WTC11 (cell line): ENCODE data around the gene RIMKLB. TPM values are rescaled to one million over a fixed set of nuclear protein-coding genes. Genes with fewer than 3 reads are reported as not detected.

Experiments used
- ATAC-seq: fragments of 200-7000 bp; cut with Tn5 transposase; 2 replicates; pipeline ENCODE4 v1.10.0; 2021; ENCODE audit warnings: mild to moderate bottlenecking, moderate library complexity
- CTCF ChIA-PET: fragments of 300-600 bp; sonication (Branson Sonifier 250); formaldehyde crosslinking; loops from one replicate; lab custom pipeline; 2021; ENCODE audit warnings: antibody characterized with exemption; lab: Charles Lee
- POLR2A ChIA-PET: fragments of 350-600 bp; sonication (Branson Sonifier 250); formaldehyde crosslinking; loops from one replicate; lab custom pipeline; 2021; ENCODE audit warnings: antibody characterized with exemption; lab: Charles Lee
- DNase-seq: peaks from one replicate; pipeline ENCODE4 v3.0.0; 2021; ENCODE audit warnings: low spot score
- H3K27ac Mint-ChIP-seq: 2 replicates; pipeline ENCODE4 v1.8.0; 2021; ENCODE audit warnings: mixed read lengths
- H3K27me3 Mint-ChIP-seq: 2 replicates; pipeline ENCODE4 v1.8.0; 2021; ENCODE audit warnings: low read depth, mild to moderate bottlenecking, moderate library complexity, mixed read lengths
- H3K36me3 Mint-ChIP-seq: 2 replicates; pipeline ENCODE4 v1.8.0; 2021; ENCODE audit warnings: mixed read lengths
- H3K4me1 Mint-ChIP-seq: 2 replicates; pipeline ENCODE4 v1.8.0; 2022; ENCODE audit warnings: mixed read lengths
- H3K4me3 Mint-ChIP-seq: 2 replicates; pipeline ENCODE4 v1.8.0; 2021; ENCODE audit warnings: mild to moderate bottlenecking, moderate library complexity, mixed read lengths
- H3K9me3 Mint-ChIP-seq: 2 replicates; pipeline ENCODE4 v1.8.0; 2021; ENCODE audit warnings: mixed read lengths
- CREB1 ChIP-seq: sonication (generic); formaldehyde crosslinking; IDR thresholded peaks from 2 replicates; pipeline ENCODE4 v1.8.0; 2023; ENCODE audit warnings: mild to moderate bottlenecking, missing genetic modification reagents
- ELF4 ChIP-seq: sonication (generic); formaldehyde crosslinking; IDR thresholded peaks from 2 replicates; pipeline ENCODE4 v1.8.1; 2022; ENCODE audit warnings: low read depth, mild to moderate bottlenecking, moderate library complexity, missing genetic modification reagents
- EMX1 ChIP-seq: fragments of 250-450 bp; sonication (Bioruptor Pico); IDR thresholded peaks from 2 replicates; pipeline ENCODE4 v1.8.0; 2021; ENCODE audit warnings: mild to moderate bottlenecking
- ETV6 ChIP-seq: sonication (generic); formaldehyde crosslinking; IDR thresholded peaks from 2 replicates; pipeline ENCODE4 v1.8.1; 2022; ENCODE audit warnings: mild to moderate bottlenecking, missing genetic modification reagents
- FOXJ3 ChIP-seq: sonication (generic); formaldehyde crosslinking; IDR thresholded peaks from 2 replicates; pipeline ENCODE4 v1.9.0; 2021; ENCODE audit warnings: missing genetic modification reagents, mild to moderate bottlenecking, borderline replicate concordance
- JAZF1 ChIP-seq: fragments of 250-450 bp; sonication (Bioruptor Pico); IDR thresholded peaks from 2 replicates; pipeline ENCODE4 v1.9.0; 2021; ENCODE audit warnings: moderate library complexity, mild to moderate bottlenecking, inconsistent platforms
- OVOL2 ChIP-seq: fragments of 250-450 bp; sonication (Bioruptor Pico); IDR thresholded peaks from 2 replicates; pipeline ENCODE4 v1.9.0; 2021; ENCODE audit warnings: mild to moderate bottlenecking, borderline replicate concordance
- PRRX2 ChIP-seq: fragments of 250-450 bp; sonication (Bioruptor Pico); IDR thresholded peaks from 2 replicates; pipeline ENCODE4 v1.8.0; 2021; ENCODE audit warnings: mild to moderate bottlenecking
- SMAD3 ChIP-seq: sonication (generic); formaldehyde crosslinking; IDR thresholded peaks from 2 replicates; pipeline ENCODE4 v1.8.0; 2022; ENCODE audit warnings: missing genetic modification reagents, mild to moderate bottlenecking, borderline replicate concordance
- TEAD1 ChIP-seq: sonication (generic); formaldehyde crosslinking; IDR thresholded peaks from 2 replicates; pipeline ENCODE4 v1.8.0; 2022; ENCODE audit warnings: mild to moderate bottlenecking, missing genetic modification reagents
- TEAD4 ChIP-seq: sonication (generic); formaldehyde crosslinking; IDR thresholded peaks from 2 replicates; pipeline ENCODE4 v1.8.0; 2022; ENCODE audit warnings: mild to moderate bottlenecking, missing genetic modification reagents
- ZNF138 ChIP-seq: sonication (generic); formaldehyde crosslinking; conservative IDR thresholded peaks from 2 replicates; pipeline ENCODE4 v1.8.1; 2022; ENCODE audit warnings: mild to moderate bottlenecking, moderate library complexity, missing genetic modification reagents
- ZNF232 ChIP-seq: sonication (generic); formaldehyde crosslinking; IDR thresholded peaks from 2 replicates; pipeline ENCODE4 v1.8.0; 2022; ENCODE audit warnings: mild to moderate bottlenecking, missing genetic modification reagents
- ZNF416 ChIP-seq: fragments of 250-450 bp; sonication (Bioruptor Pico); IDR thresholded peaks from 2 replicates; pipeline ENCODE4 v1.9.0; 2021; ENCODE audit warnings: mild to moderate bottlenecking, inconsistent platforms
- ZNF423 ChIP-seq: fragments of 250-450 bp; sonication (Bioruptor Pico); IDR thresholded peaks from 2 replicates; pipeline ENCODE4 v2.1.2; 2022; ENCODE audit warnings: mild to moderate bottlenecking, moderate library complexity
- total RNA-seq: library from RNA; stranded (reverse); gene quantifications from 3 replicates; pipeline ENCODE4 v1.2.3, GENCODE V29; 2021
- TF ChIP-seq, protein P1 (sequence below): sonication (generic); formaldehyde crosslinking; IDR thresholded peaks from 2 replicates; pipeline ENCODE4 v1.8.1; 2023; ENCODE audit warnings: mild to moderate bottlenecking, missing genetic modification reagents
- TF ChIP-seq, protein P2 (sequence below): fragments of 250-450 bp; sonication (Bioruptor Pico); IDR thresholded peaks from 2 replicates; pipeline ENCODE4 v2.1.2; 2022; ENCODE audit warnings: mild to moderate bottlenecking, moderate library complexity
- TF ChIP-seq, protein P3 (sequence below): sonication (generic); formaldehyde crosslinking; IDR thresholded peaks from 2 replicates; pipeline ENCODE4 v1.8.0; 2023; ENCODE audit warnings: missing genetic modification reagents
- TF ChIP-seq, protein P4 (sequence below): sonication (generic); formaldehyde crosslinking; conservative IDR thresholded peaks from 2 replicates; pipeline ENCODE4 v1.8.1; 2023; ENCODE audit warnings: mild to moderate bottlenecking, low read depth, missing genetic modification reagents, moderate library complexity
- TF ChIP-seq, protein P5 (sequence below): sonication (generic); formaldehyde crosslinking; IDR thresholded peaks from 2 replicates; pipeline ENCODE4 v1.8.0; 2022; ENCODE audit warnings: mild to moderate bottlenecking, missing genetic modification reagents
- TF ChIP-seq, protein P6 (sequence below): fragments of 200-600 bp; IDR thresholded peaks from 2 replicates; pipeline ENCODE4 v1.8.0; 2022; ENCODE audit warnings: antibody characterized with exemption
- TF ChIP-seq, protein P7 (sequence below): sonication (generic); formaldehyde crosslinking; IDR thresholded peaks from 2 replicates; pipeline ENCODE4 v1.8.1; 2022; ENCODE audit warnings: low read depth, missing genetic modification reagents, borderline replicate concordance
- TF ChIP-seq, protein P8 (sequence below): fragments of 250-450 bp; sonication (Bioruptor Pico); IDR thresholded peaks from 2 replicates; pipeline ENCODE4 v1.8.0; 2021; ENCODE audit warnings: mild to moderate bottlenecking

The RIMKLB gene
- total RNA-seq, 1 experiment from 2014 or later: 106 TPM

DNA sequence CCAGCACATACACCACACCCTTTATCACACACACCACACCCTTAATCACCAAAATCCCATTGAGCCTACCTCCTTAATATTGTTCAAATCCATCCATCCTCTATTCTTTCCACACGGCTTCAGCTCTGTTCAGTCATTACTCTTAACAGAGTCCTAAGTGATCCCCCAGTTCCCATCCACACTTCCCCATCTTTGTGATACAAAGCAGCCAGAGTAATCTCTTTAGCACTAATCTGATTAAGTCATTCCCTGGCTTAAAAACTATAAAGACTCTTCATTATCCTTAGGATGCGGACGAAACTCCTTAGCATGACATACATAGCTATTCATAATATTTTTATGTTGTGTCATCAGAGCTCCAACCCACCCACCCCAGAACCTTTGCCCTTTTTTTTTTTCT, 20.4 kb upstream of the RIMKLB start:
- ATAC-seq: no peak
- ChIA-PET CTCF (interaction anchor here (0.5 to 2.8 kb wide), 7 partner anchors 17 to 282 kb away, joined by 3 to 11 read pairs (median 9); no protein-coding TSS in a partner anchor), POLR2A (no interaction called here)
- TF ChIP-seq, protein P1, sequence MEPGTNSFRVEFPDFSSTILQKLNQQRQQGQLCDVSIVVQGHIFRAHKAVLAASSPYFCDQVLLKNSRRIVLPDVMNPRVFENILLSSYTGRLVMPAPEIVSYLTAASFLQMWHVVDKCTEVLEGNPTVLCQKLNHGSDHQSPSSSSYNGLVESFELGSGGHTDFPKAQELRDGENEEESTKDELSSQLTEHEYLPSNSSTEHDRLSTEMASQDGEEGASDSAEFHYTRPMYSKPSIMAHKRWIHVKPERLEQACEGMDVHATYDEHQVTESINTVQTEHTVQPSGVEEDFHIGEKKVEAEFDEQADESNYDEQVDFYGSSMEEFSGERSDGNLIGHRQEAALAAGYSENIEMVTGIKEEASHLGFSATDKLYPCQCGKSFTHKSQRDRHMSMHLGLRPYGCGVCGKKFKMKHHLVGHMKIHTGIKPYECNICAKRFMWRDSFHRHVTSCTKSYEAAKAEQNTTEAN (CRISPR knock-in tag): no peak
- TF ChIP-seq, protein P2, sequence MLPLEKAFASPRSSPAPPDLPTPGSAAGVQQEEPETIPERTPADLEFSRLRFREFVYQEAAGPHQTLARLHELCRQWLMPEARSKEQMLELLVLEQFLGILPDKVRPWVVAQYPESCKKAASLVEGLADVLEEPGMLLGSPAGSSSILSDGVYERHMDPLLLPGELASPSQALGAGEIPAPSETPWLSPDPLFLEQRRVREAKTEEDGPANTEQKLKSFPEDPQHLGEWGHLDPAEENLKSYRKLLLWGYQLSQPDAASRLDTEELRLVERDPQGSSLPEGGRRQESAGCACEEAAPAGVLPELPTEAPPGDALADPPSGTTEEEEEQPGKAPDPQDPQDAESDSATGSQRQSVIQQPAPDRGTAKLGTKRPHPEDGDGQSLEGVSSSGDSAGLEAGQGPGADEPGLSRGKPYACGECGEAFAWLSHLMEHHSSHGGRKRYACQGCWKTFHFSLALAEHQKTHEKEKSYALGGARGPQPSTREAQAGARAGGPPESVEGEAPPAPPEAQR (CRISPR knock-in tag): no peak
- TF ChIP-seq ZNF138: no peak
- TF ChIP-seq, protein P3, sequence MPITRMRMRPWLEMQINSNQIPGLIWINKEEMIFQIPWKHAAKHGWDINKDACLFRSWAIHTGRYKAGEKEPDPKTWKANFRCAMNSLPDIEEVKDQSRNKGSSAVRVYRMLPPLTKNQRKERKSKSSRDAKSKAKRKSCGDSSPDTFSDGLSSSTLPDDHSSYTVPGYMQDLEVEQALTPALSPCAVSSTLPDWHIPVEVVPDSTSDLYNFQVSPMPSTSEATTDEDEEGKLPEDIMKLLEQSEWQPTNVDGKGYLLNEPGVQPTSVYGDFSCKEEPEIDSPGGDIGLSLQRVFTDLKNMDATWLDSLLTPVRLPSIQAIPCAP: no peak
- no peak for TF ChIP-seq FOXJ3
- TF ChIP-seq SMAD3 (CRISPR knock-in tag): no peak
- no peak for TF ChIP-seq ELF4 (CRISPR knock-in tag)
- TF ChIP-seq, protein P4, sequence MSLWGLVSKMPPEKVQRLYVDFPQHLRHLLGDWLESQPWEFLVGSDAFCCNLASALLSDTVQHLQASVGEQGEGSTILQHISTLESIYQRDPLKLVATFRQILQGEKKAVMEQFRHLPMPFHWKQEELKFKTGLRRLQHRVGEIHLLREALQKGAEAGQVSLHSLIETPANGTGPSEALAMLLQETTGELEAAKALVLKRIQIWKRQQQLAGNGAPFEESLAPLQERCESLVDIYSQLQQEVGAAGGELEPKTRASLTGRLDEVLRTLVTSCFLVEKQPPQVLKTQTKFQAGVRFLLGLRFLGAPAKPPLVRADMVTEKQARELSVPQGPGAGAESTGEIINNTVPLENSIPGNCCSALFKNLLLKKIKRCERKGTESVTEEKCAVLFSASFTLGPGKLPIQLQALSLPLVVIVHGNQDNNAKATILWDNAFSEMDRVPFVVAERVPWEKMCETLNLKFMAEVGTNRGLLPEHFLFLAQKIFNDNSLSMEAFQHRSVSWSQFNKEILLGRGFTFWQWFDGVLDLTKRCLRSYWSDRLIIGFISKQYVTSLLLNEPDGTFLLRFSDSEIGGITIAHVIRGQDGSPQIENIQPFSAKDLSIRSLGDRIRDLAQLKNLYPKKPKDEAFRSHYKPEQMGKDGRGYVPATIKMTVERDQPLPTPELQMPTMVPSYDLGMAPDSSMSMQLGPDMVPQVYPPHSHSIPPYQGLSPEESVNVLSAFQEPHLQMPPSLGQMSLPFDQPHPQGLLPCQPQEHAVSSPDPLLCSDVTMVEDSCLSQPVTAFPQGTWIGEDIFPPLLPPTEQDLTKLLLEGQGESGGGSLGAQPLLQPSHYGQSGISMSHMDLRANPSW (CRISPR knock-in tag): no peak
- H3K9me3 Mint-ChIP-seq: no peaks in the 10 kb centered on the region
- H3K27me3 Mint-ChIP-seq: no peaks in the 10 kb centered on the region
- peaks cover 30% of the 10 kb centered on the region for H3K4me1 Mint-ChIP-seq
- no peak overlapping the region for H3K4me3 Mint-ChIP-seq
- H3K27ac Mint-ChIP-seq: no peak overlapping the region
- no peaks in the 10 kb centered on the region for H3K36me3 Mint-ChIP-seq
- DNase-seq: no peak

DNA sequence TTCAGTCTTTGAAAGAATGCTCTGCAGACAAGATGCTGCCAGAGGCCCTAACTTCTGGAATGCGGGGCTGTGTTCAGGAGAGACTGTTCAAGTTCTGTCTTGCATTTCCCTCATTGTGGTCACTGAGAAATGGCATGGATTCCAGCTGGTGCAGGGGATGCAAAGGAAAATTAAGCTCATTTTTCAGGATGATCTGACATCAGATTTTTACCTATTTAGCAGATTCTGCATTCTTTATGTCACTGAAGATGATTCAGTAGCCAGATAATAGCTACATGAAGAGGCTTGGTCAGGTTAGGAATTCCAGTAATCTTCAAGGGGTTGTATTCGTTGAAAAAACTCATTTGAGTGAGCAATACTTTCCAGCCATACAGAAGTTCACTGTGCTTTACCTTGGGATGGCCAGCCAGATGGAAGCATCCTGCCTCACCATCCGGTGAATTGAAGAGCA, 19.1 kb upstream of the RIMKLB start:
- H3K27ac Mint-ChIP-seq: no peak overlapping the region
- DNase-seq: no peak
- H3K4me3 Mint-ChIP-seq: no peak overlapping the region
- H3K9me3 Mint-ChIP-seq: no peaks in the 10 kb centered on the region
- ATAC-seq: no peak
- no peaks in the 10 kb centered on the region for H3K36me3 Mint-ChIP-seq
- ChIA-PET POLR2A (interaction anchor here (1.1 kb wide), 1 partner anchor 14 kb away, joined by 5 read pairs; no protein-coding TSS in a partner anchor), CTCF (interaction anchor here (1.1 kb wide), 1 partner anchor 145 kb away, joined by 3 read pairs; no protein-coding TSS in a partner anchor)
- peaks cover 33% of the 10 kb centered on the region for H3K4me1 Mint-ChIP-seq
- no peaks in the 10 kb centered on the region for H3K27me3 Mint-ChIP-seq
- TF ChIP-seq, protein P5, sequence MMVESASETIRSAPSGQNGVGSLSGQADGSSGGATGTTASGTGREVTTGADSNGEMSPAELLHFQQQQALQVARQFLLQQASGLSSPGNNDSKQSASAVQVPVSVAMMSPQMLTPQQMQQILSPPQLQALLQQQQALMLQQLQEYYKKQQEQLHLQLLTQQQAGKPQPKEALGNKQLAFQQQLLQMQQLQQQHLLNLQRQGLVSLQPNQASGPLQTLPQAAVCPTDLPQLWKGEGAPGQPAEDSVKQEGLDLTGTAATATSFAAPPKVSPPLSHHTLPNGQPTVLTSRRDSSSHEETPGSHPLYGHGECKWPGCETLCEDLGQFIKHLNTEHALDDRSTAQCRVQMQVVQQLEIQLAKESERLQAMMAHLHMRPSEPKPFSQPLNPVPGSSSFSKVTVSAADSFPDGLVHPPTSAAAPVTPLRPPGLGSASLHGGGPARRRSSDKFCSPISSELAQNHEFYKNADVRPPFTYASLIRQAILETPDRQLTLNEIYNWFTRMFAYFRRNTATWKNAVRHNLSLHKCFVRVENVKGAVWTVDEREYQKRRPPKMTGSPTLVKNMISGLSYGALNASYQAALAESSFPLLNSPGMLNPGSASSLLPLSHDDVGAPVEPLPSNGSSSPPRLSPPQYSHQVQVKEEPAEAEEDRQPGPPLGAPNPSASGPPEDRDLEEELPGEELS (CRISPR knock-in tag): no peak
- TF ChIP-seq TEAD4 (CRISPR knock-in tag) (no peak), ZNF416 (CRISPR knock-in tag) (no peak), OVOL2 (no peak), JAZF1 (CRISPR knock-in tag) (no peak), PRRX2 (CRISPR knock-in tag) (no peak), TEAD1 (CRISPR knock-in tag) (no peak), CREB1 (no peak), SMAD3 (CRISPR knock-in tag) (no peak), EMX1 (CRISPR knock-in tag) (no peak), ZNF423 (CRISPR knock-in tag) (no peak), ETV6 (CRISPR knock-in tag) (no peak), ZNF232 (no peak)
- TF ChIP-seq, protein P6, sequence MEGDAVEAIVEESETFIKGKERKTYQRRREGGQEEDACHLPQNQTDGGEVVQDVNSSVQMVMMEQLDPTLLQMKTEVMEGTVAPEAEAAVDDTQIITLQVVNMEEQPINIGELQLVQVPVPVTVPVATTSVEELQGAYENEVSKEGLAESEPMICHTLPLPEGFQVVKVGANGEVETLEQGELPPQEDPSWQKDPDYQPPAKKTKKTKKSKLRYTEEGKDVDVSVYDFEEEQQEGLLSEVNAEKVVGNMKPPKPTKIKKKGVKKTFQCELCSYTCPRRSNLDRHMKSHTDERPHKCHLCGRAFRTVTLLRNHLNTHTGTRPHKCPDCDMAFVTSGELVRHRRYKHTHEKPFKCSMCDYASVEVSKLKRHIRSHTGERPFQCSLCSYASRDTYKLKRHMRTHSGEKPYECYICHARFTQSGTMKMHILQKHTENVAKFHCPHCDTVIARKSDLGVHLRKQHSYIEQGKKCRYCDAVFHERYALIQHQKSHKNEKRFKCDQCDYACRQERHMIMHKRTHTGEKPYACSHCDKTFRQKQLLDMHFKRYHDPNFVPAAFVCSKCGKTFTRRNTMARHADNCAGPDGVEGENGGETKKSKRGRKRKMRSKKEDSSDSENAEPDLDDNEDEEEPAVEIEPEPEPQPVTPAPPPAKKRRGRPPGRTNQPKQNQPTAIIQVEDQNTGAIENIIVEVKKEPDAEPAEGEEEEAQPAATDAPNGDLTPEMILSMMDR: no peak
- TF ChIP-seq, protein P7, sequence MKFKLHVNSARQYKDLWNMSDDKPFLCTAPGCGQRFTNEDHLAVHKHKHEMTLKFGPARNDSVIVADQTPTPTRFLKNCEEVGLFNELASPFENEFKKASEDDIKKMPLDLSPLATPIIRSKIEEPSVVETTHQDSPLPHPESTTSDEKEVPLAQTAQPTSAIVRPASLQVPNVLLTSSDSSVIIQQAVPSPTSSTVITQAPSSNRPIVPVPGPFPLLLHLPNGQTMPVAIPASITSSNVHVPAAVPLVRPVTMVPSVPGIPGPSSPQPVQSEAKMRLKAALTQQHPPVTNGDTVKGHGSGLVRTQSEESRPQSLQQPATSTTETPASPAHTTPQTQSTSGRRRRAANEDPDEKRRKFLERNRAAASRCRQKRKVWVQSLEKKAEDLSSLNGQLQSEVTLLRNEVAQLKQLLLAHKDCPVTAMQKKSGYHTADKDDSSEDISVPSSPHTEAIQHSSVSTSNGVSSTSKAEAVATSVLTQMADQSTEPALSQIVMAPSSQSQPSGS (CRISPR knock-in tag): no peak
- TF ChIP-seq, protein P8, sequence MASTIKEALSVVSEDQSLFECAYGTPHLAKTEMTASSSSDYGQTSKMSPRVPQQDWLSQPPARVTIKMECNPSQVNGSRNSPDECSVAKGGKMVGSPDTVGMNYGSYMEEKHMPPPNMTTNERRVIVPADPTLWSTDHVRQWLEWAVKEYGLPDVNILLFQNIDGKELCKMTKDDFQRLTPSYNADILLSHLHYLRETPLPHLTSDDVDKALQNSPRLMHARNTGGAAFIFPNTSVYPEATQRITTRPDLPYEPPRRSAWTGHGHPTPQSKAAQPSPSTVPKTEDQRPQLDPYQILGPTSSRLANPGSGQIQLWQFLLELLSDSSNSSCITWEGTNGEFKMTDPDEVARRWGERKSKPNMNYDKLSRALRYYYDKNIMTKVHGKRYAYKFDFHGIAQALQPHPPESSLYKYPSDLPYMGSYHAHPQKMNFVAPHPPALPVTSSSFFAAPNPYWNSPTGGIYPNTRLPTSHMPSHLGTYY (CRISPR knock-in tag): no peak
